ENCODE data around the gene PAQR9.

The PAQR9 gene

GRCh38 chr3:142968319-142969025, 5.0 kb upstream of the PAQR9 start:
- Histone ChIP-seq H3K79me2 (ENCODE audit: insufficient read depth, low read length) (no peaks in the 10 kb centered on the region), H3K4me3 (ENCODE audit: insufficient read depth, low read length, poor library complexity, severe bottlenecking) (no peak overlapping the region), H4K20me1 (ENCODE audit: low read depth, low read length) (no peaks in the 10 kb centered on the region), H3F3A (ENCODE audit: insufficient read depth) (no peaks in the 10 kb centered on the region), H3K9me2 (replicated peaks; ENCODE audit: insufficient read depth, low read length) (no peaks in the 10 kb centered on the region), H3K27me3 (ENCODE audit: low read length) (no peaks in the 10 kb centered on the region), H3K4me2 (ENCODE audit: low read depth, low read length, poor library complexity, severe bottlenecking) (no peak overlapping the region), H3K9ac (ENCODE audit: low read length) (no peak overlapping the region), H3K36me3 (ENCODE audit: low read length) (no peaks in the 10 kb centered on the region), H2AFZ (ENCODE audit: low read depth, low read length, severe bottlenecking) (no peak overlapping the region), H3K9me3 (ENCODE audit: insufficient read depth, low read length) (no peaks in the 10 kb centered on the region), H3K27ac (ENCODE audit: low read depth, low read length) (no peak overlapping the region)
- TF ChIP-seq EZH2phosphoT487 (conservative IDR thresholded peaks at IDR 0.05; ENCODE audit: low read length): no peak
- TF ChIP-seq, protein P1, sequence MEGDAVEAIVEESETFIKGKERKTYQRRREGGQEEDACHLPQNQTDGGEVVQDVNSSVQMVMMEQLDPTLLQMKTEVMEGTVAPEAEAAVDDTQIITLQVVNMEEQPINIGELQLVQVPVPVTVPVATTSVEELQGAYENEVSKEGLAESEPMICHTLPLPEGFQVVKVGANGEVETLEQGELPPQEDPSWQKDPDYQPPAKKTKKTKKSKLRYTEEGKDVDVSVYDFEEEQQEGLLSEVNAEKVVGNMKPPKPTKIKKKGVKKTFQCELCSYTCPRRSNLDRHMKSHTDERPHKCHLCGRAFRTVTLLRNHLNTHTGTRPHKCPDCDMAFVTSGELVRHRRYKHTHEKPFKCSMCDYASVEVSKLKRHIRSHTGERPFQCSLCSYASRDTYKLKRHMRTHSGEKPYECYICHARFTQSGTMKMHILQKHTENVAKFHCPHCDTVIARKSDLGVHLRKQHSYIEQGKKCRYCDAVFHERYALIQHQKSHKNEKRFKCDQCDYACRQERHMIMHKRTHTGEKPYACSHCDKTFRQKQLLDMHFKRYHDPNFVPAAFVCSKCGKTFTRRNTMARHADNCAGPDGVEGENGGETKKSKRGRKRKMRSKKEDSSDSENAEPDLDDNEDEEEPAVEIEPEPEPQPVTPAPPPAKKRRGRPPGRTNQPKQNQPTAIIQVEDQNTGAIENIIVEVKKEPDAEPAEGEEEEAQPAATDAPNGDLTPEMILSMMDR (IDR thresholded peaks at IDR 0.05; ENCODE audit: insufficient read depth, low read length, poor library complexity, severe bottlenecking): no peak

- no peaks in the 10 kb centered on the region for H3F3A ChIP-seq (ENCODE audit: insufficient read depth)
- H3K4me2 ChIP-seq (ENCODE audit: low read depth, low read length, poor library complexity, severe bottlenecking): no peak overlapping the region
- no peaks in the 10 kb centered on the region for H4K20me1 ChIP-seq (ENCODE audit: low read depth, low read length)
- H3K79me2 ChIP-seq (ENCODE audit: insufficient read depth, low read length): no peaks in the 10 kb centered on the region
- no peaks in the 10 kb centered on the region for H3K36me3 ChIP-seq (ENCODE audit: low read length)
- H3K9ac ChIP-seq (ENCODE audit: low read length): no peak overlapping the region
- H3K9me3 ChIP-seq (ENCODE audit: insufficient read depth, low read length): no peaks in the 10 kb centered on the region
- no peak overlapping the region for H3K4me3 ChIP-seq (ENCODE audit: insufficient read depth, low read length, poor library complexity, severe bottlenecking)
- H3K27me3 ChIP-seq (ENCODE audit: low read length): no peaks in the 10 kb centered on the region
- TF ChIP-seq EZH2phosphoT487 (conservative IDR thresholded peaks at IDR 0.05; ENCODE audit: low read length): no peak
- TF ChIP-seq, protein P1 (IDR thresholded peaks at IDR 0.05; ENCODE audit: insufficient read depth, low read length, poor library complexity, severe bottlenecking): no peak
- no peak overlapping the region for H2AFZ ChIP-seq (ENCODE audit: low read depth, low read length, severe bottlenecking)
- H3K9me2 ChIP-seq (replicated peaks; ENCODE audit: insufficient read depth, low read length): no peaks in the 10 kb centered on the region
- H3K27ac ChIP-seq (ENCODE audit: low read depth, low read length): no peak overlapping the region
These were observed 3.3 kb upstream of the PAQR9 start for GRCh38 chr3:142966808-142967207.

GRCh38 chr3:142965581-142965980, 2.1 kb upstream of the PAQR9 start:
- H3K4me2 ChIP-seq (ENCODE audit: low read depth, low read length, poor library complexity, severe bottlenecking): no peak overlapping the region
- H3K36me3 ChIP-seq (ENCODE audit: low read length): no peaks in the 10 kb centered on the region

More at GRCh38 chr3:142965581-142965980, 2.1 kb upstream of the PAQR9 start:
- Histone ChIP-seq H3K9me3 (ENCODE audit: insufficient read depth, low read length) (no peaks in the 10 kb centered on the region), H2AFZ (ENCODE audit: low read depth, low read length, severe bottlenecking) (no peak overlapping the region), H3K27me3 (ENCODE audit: low read length) (no peaks in the 10 kb centered on the region), H3K27ac (ENCODE audit: low read depth, low read length) (no peak overlapping the region), H3K79me2 (ENCODE audit: insufficient read depth, low read length) (no peaks in the 10 kb centered on the region), H3K4me3 (ENCODE audit: insufficient read depth, low read length, poor library complexity, severe bottlenecking) (no peak overlapping the region), H4K20me1 (ENCODE audit: low read depth, low read length) (no peaks in the 10 kb centered on the region), H3K9ac (ENCODE audit: low read length) (no peak overlapping the region), H3K9me2 (replicated peaks; ENCODE audit: insufficient read depth, low read length) (no peaks in the 10 kb centered on the region), H3F3A (ENCODE audit: insufficient read depth) (no peaks in the 10 kb centered on the region)
- TF ChIP-seq, protein P1 (IDR thresholded peaks at IDR 0.05; ENCODE audit: insufficient read depth, low read length, poor library complexity, severe bottlenecking): no peak
- no peak for TF ChIP-seq EZH2phosphoT487 (conservative IDR thresholded peaks at IDR 0.05; ENCODE audit: low read length)

Measured in SU-DHL-6 (cell line).